Measurements from ENCODE around the gene ARFRP1. TPM values are rescaled to one million over a fixed set of nuclear protein-coding genes. Genes with fewer than 3 reads are reported as not detected.

Gene ARFRP1
- total RNA-seq, 1 donor from 2014 or later: 51.0 TPM

GRCh38 chr20:63742381-63743024 is 34.7 kb upstream of the ARFRP1 start:
- Mint-ChIP-seq H3K36me3 (ENCODE audit: insufficient read depth) (peaks cover 6% of the 10 kb centered on the region), H3K4me3 (ENCODE audit: low read depth) (no peak overlapping the region)

GRCh38 chr20:63741676-63742380 is 34.1 kb upstream of the ARFRP1 start:
- Mint-ChIP-seq H3K36me3 (ENCODE audit: insufficient read depth) (peaks cover 6% of the 10 kb centered on the region), H3K4me1 (ENCODE audit: low read depth) (no peaks in the 10 kb centered on the region), H3K27me3 (no peaks in the 10 kb centered on the region), H3K4me3 (ENCODE audit: low read depth) (no peak overlapping the region), H3K9me3 (ENCODE audit: low read depth) (no peaks in the 10 kb centered on the region), H3K27ac (no peak overlapping the region)
- TF ChIP-seq, protein P1, sequence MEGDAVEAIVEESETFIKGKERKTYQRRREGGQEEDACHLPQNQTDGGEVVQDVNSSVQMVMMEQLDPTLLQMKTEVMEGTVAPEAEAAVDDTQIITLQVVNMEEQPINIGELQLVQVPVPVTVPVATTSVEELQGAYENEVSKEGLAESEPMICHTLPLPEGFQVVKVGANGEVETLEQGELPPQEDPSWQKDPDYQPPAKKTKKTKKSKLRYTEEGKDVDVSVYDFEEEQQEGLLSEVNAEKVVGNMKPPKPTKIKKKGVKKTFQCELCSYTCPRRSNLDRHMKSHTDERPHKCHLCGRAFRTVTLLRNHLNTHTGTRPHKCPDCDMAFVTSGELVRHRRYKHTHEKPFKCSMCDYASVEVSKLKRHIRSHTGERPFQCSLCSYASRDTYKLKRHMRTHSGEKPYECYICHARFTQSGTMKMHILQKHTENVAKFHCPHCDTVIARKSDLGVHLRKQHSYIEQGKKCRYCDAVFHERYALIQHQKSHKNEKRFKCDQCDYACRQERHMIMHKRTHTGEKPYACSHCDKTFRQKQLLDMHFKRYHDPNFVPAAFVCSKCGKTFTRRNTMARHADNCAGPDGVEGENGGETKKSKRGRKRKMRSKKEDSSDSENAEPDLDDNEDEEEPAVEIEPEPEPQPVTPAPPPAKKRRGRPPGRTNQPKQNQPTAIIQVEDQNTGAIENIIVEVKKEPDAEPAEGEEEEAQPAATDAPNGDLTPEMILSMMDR (IDR thresholded peaks at IDR 0.05; ENCODE audit: unreplicated experiment): no peak
- no peak for DNase-seq (ENCODE audit: low spot score, unreplicated experiment)

More at GRCh38 chr20:63742381-63743024, 34.7 kb upstream of the ARFRP1 start:
- no peak for DNase-seq (ENCODE audit: low spot score, unreplicated experiment)
- H3K4me1 Mint-ChIP-seq (ENCODE audit: low read depth): no peaks in the 10 kb centered on the region
- no peaks in the 10 kb centered on the region for H3K9me3 Mint-ChIP-seq (ENCODE audit: low read depth)
- no peak overlapping the region for H3K27ac Mint-ChIP-seq
- TF ChIP-seq, protein P1 (IDR thresholded peaks at IDR 0.05; ENCODE audit: unreplicated experiment): no peak
- no peaks in the 10 kb centered on the region for H3K27me3 Mint-ChIP-seq

DNA sequence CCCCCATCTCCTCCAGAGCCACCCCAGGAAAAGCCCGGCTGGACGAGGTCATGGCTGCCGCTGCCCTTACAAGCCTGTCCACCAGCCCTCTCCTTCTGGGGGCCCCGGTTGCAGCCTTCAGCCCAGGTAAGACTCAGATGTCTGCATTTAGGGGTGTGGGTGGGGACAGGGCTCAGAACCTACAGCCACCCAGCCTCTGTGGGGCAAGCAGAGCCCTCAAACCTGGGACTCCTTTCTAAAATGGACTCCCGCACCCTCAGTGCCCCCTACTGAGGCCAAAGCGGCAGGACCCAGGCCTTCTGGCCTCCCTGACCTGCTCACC is 33.5 kb upstream of the ARFRP1 start:
- Mint-ChIP-seq H3K4me1 (ENCODE audit: low read depth) (no peaks in the 10 kb centered on the region), H3K36me3 (ENCODE audit: insufficient read depth) (peaks cover 7% of the 10 kb centered on the region), H3K9me3 (ENCODE audit: low read depth) (no peaks in the 10 kb centered on the region), H3K27me3 (peaks cover under 1% of the 10 kb centered on the region), H3K27ac (peak overlapping the region; percentile 62), H3K4me3 (ENCODE audit: low read depth) (peak overlapping the region; percentile 29)
- TF ChIP-seq, protein P1 (IDR thresholded peaks at IDR 0.05; ENCODE audit: unreplicated experiment): no peak
- DNase-seq (ENCODE audit: low spot score, unreplicated experiment): no peak

DNA sequence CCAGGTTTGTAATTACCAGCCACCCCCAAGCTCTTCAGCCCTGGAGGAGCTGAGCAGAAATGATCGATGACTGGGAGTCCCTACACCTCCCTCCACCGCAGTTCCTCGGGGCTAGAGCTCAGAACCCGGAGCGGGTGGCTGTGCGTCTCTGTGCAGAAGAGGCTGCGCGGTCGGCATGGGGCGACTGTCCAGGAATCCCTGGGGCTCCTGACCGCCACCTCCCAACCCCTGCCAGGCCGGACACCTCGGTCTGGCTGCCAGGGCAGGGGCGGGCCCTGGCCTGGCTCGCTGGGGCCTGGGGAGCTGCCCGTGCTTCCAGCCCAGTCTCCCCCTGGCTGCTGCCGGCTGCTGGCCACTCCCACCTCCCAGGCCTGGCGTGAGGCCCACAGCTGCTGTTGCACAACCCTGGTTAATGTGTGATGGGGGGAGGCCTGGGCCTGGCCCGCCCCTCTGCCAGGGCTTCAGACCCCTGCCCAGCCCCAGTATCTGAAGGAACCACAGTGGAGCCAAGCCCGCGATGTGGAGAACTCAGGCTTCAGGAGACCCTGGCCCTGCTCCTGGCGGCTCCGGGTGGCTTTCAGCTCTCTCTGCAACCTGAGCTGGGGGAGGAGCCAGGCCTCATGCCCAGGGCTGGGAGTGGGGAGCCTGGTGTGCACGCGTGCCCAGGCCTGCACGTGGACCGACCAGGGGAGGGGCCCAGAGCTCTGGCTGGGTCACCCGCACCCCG is 33.0 kb upstream of the ARFRP1 start:
- Mint-ChIP-seq H3K4me1 (ENCODE audit: low read depth) (no peaks in the 10 kb centered on the region), H3K4me3 (ENCODE audit: low read depth) (peak overlapping the region; percentile 67), H3K36me3 (ENCODE audit: insufficient read depth) (peaks cover 11% of the 10 kb centered on the region), H3K9me3 (ENCODE audit: low read depth) (no peaks in the 10 kb centered on the region), H3K27me3 (peaks cover 6% of the 10 kb centered on the region), H3K27ac (peak overlapping the region; percentile 62)
- TF ChIP-seq, protein P1 (IDR thresholded peaks at IDR 0.05; ENCODE audit: unreplicated experiment): peak; percentile 3
- peak; percentile 76 for DNase-seq (ENCODE audit: low spot score, unreplicated experiment)

DNA sequence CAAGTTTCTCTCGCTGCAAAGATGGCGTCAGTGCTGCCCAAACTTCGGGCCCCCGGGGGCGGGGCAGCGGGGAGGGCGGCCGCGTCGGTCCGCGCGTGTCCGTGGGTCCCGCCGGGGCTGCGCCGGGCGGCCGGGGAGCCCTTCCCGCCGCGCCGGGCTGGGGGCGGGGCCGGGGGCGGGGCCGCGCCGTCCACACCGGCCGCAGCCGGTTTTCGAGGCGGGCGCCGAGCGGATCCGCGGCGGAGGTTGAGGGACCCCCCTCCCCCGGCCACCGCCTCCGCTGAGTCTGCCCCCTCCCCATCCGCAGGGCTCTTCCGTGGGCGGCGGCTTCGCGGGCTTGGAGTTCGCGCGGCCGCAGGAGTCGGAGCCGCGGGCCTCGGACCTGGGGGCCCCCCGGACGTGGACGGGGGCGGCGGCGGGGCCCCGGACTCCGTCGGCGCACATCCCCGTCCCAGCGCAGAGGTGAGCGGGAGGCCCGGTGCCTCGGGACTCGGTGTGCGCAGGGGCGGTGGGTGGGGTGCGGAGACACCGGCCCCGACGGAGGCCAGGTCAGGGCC is 32.4 kb upstream of the ARFRP1 start:
- peaks cover 11% of the 10 kb centered on the region for H3K36me3 Mint-ChIP-seq (ENCODE audit: insufficient read depth)
- H3K27ac Mint-ChIP-seq: no peak overlapping the region
- H3K27me3 Mint-ChIP-seq: peaks cover 6% of the 10 kb centered on the region
- H3K4me1 Mint-ChIP-seq (ENCODE audit: low read depth): no peaks in the 10 kb centered on the region
- peak overlapping the region; percentile 67 for H3K4me3 Mint-ChIP-seq (ENCODE audit: low read depth)
- DNase-seq (ENCODE audit: low spot score, unreplicated experiment): no peak
- no peaks in the 10 kb centered on the region for H3K9me3 Mint-ChIP-seq (ENCODE audit: low read depth)
- TF ChIP-seq, protein P1 (IDR thresholded peaks at IDR 0.05; ENCODE audit: unreplicated experiment): no peak

Data from progenitor cell of endocrine pancreas (in vitro differentiated cells).